NCI-H1694 treated with DMSO at 0.1 percent for 48 hours (cell line): Measurements from ENCODE around the gene GLS.
"Not testable (repeated sequence)": the region's sequence is repeated elsewhere in the genome, so short reads cannot be mapped to it uniquely, and the experiment has no call there.

Experiments used
- DNase-seq: peaks from one replicate; lab custom pipeline; 2025; lab: John Stamatoyannopoulos, UW

The GLS gene

GRCh38 chr2:190880378-190881083 lies at the start of gene GLS:
GLS (plus strand) TSS chr2:190880821; CDS start chr2:190881085, 264 bp downstream.
- DNase-seq: peak; percentile 95

DNA sequence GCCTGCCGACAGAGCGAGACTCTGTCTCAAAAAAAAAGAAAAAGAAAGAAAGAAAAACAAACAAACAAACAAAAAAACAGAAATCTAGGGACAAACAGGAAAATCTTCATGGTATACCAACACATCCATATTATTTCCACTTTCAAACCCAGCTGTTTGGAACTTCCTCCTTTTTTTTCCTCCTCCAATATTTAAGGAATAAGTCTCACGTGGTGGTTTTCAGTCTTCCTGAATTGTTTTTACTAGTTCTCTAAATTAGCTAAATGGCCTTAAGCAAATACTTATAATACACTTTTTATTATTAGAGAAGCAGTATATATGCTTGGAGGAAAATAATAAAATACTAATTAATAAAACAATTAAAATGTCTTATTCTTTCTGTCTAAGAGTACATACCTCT lies 48.7 kb upstream of the GLS start:
- no peak for DNase-seq

- DNase-seq: no peak
These were observed 45.8 kb upstream of the GLS start for GRCh38 chr2:190834890-190835208.

GRCh38 chr2:190835303-190835930 lies 45.2 kb upstream of the GLS start:
- no peak for DNase-seq

- DNase-seq: no peak
These were observed 43.9 kb upstream of the GLS start for GRCh38 chr2:190836767-190837166.

- no peak for DNase-seq
These were observed 43.2 kb upstream of the GLS start for GRCh38 chr2:190837420-190837819.

DNA sequence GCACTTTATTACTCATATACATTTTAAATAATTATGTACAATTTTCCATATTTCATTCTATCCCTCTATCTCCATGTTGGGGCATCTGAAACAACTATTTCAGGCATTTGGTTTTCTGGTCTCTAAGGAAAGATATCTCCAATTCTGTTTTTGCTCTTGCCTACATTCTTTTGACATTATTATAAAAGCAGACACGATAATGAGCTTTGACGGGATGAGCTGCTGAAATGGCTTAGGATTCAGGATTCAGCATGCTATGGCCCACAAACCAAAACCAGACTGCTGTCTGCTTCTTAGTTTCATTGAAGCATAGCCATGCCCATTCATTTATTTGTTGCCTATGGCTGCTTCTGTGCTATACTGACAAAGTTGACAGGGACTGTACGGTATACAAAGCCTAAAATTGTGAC lies 42.7 kb upstream of the GLS start:
- no peak for DNase-seq

GRCh38 chr2:190838492-190838910 lies 42.1 kb upstream of the GLS start:
- DNase-seq: no peak

DNA sequence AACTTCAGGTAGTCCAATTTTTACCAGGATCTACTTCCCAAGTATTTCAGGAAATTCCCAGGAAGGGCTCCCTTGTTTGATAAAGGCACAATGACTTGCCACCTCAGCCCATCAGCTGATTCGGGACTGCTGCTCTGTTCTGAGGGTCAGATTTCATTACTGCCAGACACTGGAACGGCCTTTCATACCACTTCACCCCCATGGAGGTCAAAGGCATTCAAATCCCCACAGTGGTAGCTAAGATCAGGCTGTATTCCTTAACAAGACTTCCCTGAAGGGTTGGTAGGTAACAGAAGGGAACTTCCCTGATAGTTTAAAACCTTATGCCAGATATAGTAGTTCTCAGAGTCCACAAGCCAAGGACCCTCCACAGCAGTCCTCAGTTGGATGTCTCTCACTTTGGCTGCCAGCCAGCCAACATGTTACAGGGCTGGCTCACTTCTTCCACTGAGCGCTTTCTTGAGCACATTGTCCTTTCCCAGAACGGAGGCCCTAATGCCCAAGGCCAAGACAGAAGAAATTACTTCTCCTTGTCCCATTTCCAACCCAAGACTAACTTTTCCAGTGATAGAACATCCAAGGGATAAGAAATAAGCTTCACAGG lies 40.0 kb upstream of the GLS start:
- no peak for DNase-seq

- no peak for DNase-seq
These were observed 38.7 kb upstream of the GLS start for GRCh38 chr2:190841707-190842505.

GRCh38 chr2:190842606-190843104 lies 38.0 kb upstream of the GLS start:
- DNase-seq: no peak

DNA sequence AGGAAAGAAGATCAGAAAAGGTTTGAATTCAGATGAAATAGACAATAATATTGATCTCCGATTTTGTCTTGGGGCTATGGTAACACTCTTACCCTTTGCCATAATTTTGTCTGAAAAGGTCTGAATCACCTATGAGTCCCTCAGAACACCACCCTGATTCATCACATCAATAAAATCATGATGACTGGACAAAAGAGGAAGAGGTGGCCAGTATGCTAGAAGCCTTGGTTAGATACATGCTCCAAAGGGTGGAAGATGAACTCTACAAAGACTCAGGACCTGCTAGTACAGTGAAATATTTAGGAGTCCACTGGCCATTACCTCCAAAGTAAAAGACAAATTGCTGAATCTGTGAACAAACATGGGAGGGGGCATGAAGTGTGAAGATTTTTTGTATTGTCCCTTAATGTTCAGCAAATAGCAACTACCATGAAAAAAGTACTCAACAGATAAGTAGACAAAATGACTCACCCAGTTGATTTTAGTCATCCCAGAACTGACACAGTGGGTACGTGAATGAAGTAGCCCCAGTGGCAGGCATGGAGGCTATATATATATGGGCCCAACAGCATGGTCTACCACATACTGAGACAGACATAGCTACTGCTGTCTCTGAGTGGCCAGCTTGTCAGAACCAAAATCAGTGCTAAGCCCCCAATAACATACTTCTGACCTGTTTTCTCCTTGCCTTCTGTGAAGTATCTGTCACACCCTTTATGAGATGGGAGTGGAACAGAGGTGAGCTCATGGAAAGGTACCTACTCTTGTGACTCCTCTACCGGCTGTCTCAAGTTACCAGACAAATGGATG lies 36.5 kb upstream of the GLS start:
- no peak for DNase-seq

DNA sequence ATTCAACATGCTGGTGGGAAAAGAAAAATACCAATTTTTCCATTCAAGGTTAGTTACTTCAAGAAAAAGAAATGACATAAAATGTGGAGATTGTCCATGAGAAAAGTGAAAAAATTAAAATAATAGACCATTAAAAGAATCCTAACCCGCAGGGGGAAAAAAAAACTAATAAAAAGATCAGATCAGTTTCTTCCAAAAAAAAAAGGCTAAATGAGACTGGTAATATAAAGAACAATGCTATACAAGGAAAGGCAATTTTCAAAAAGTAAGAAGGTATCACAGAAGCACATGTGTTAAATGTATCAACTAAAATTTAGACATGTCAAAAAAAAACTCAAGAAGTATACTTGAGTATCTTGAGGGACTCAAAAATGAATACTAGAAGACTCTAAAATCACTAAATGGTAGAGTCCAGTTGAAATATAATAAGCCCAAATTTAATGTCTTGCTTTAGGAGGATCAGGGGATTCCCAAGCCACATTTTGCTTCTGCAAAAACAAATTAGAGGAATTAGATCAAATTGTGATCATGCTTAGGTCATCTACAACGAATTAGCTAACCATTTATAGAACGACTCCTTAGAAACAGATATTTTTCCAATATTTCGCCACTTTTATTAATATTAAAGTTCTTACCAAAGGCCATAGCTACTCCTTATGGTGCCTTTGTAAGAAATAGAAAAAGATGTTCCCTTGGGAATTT lies 35.8 kb upstream of the GLS start:
- DNase-seq: no peak

GRCh38 chr2:190846746-190847145 lies 33.9 kb upstream of the GLS start:
- DNase-seq: no peak

GRCh38 chr2:190847504-190848081 lies 33.0 kb upstream of the GLS start:
- no peak for DNase-seq

DNA sequence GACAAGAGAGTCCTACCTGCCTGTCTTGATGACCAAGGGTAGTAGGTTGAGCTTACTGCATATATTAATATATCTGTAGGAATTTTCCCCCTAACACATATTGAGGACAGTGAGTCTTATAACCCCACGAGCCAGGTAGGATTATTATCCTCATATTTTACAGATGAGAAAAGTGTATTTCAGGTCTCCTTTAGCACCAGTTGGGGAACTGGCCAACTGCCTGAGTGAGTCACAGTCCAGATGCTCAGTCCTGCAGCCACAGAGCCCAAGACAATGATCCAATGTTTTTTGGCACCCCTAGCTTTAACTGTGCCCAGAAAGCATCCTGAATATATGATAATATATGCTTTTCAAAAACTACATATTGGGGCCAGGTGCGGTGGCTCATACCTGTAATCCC lies 30.8 kb upstream of the GLS start:
- DNase-seq: no peak

- DNase-seq: not testable (repeated sequence)
These were observed 27.6 kb upstream of the GLS start for GRCh38 chr2:190853022-190853421.

DNA sequence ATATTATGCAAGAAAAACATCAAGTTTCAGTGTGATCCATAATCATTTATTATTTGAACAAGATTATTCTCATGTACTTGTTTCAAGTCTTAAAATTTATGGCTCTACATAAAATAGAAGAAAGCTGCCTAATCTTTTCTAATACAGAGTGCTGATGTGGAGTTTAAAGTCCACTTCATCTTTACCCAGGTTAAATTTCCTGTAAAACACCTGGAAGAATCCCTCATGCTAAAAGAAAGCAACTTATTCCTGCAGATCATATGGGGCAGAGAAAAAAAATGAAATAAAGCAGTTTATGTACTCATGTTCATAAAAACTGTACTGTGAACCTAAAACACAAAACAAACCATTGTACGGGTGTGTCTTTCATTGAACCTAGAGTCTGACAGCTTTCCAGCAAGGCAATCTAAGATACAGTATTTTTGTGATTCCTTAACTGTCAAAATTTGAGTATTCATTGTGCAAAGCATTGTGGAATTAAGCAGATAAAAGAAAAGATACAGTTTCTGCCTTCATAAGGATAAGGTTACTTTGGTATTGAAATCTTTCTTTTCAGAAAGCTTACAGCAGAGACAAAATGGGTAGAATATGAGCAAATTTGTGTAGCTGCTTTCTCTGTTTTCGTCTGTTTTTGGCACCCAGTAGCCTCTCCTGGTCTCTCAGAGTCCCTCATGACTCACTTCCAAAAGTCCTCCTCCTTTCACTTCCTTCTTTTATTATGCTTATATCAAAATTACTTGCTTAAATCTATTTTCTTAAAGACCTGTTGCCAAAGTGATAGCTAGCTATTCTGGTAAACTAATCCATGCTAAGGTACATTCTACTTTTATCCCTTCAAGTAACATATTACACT lies 26.9 kb upstream of the GLS start:
- no peak for DNase-seq

GRCh38 chr2:190854726-190855125 lies 25.9 kb upstream of the GLS start:
- no peak for DNase-seq

- DNase-seq: no peak
These were observed 25.4 kb upstream of the GLS start for GRCh38 chr2:190855245-190855644.
